Sciatic nerve (tissue), 2 donors: ENCODE measurements around the gene XRCC3. TPM values are rescaled to one million over a fixed set of nuclear protein-coding genes. Genes with fewer than 3 reads are reported as not detected.

Experiments
- ATAC-seq: fragments of 200-7000 bp; cut with Tn5 transposase; one replicate; pipeline ENCODE4 v1.9.1; 2020; ENCODE audit warnings: mild to moderate bottlenecking, moderate library complexity
- DNase-seq: peaks from one replicate; pipeline ENCODE4 v3.0.0-alpha.2; 2020; ENCODE audit warnings: low spot score
- intact Hi-C: fragments of 100-400 bp; cut with DNase I; formaldehyde crosslinking; loops from one replicate; pipeline ENCODE4 v1.14.2; 2022
- total RNA-seq: library from RNA; stranded (reverse); fragmentation: NEBNext Ultra II Directional; extraction: Animal tissue kit (Norgen Biotek cat#: 25700); gene quantifications from one replicate; pipeline ENCODE4 v1.2.1, GENCODE V29; 2021
- donor health status: DM: no; HTN: no; CAD: no.
- donor health status: DM: no; HTN: no; CAD: no.

The XRCC3 gene
- total RNA-seq, 1 donor from 2014 or later: 4.6 TPM

GRCh38 chr14:103712633-103713247 is 2.5 kb downstream of the XRCC3 start:
- intact Hi-C loops: no loop called here
- ATAC-seq (no peak), DNase-seq (no peak)

DNA sequence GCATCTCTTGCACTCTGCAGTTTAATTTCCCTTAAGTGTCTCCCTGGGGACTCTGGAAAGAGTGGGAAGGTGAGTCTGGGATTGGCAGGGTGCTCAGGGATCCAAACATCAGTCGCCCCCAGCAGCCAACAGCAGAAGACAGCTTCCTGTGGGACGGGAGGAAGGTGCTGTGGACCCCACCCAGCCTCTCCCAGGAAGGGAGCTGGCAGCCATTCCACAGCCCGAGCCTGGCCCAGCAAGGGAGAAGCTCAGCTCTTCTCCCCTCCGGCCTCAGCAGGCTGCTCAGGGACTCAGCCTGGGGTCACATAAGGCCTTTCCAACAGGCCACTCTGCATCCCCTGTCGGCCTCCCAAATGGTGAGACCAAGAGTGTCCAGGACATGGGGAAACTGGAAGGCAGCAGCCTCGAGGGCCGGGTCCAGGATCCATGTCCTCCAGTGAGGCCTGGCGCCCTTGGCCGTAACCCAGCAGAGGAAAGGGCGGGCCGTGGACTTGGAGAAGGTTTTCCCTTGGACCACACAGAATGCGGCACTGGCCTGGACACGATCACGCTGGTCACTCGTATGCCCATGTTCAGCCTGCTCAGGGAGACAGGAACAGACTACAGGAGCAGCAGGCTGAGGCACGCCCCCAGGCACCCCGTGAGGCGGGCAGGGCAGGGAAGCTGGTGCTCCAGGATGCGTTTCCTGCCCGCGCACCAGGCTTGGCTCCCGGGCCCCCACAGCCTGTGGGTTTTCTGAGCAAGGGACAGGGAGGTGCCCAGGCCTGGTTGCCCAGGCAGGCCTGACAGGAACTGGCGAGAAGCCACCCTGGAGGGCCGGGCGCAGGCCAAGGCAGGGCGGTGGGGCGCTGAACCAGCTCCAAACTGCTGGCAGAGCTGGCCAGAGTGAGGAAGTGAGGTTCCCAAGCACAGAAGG is 3.5 kb downstream of the XRCC3 start:
- no peak for ATAC-seq
- no peak for DNase-seq
- intact Hi-C loops: no loop called here

DNA sequence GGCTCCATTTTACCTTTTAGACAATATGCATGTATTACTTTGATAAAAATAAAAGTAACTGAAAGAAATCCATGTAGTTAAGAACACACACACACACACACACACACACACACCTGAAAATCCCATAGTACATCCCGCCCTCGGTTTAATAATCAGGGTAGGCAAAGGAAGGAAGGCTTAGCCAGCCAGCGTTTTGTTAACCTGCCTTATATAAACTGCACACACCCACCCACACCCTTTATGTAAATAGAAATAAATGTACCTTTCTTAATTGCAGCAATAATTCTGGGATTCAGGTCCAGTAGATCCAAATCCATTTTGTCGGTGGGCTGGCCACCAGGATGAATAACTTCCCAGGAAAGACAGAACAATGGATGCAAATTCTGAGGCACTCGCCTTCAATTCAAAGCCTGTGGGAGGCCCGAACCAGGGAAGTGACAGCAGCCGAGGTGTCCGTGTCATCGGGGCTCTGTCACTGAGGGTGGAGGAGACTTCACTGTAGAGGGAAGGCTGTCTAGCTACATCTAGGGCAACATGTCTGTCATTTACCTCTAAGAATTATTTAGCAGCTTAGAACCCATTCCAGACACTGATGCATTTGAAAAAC is 4.4 kb downstream of the XRCC3 start:
- ATAC-seq: no peak
- intact Hi-C loops: no loop called here

GRCh38 chr14:103709814-103710213 is 5.4 kb downstream of the XRCC3 start:
- ATAC-seq: no peak
- intact Hi-C loops: no loop called here
- DNase-seq: no peak

More for the DNA sequence above, 4.4 kb downstream of the XRCC3 start:
- no peak for DNase-seq

- no peak for ATAC-seq
- intact Hi-C loops: no loop called here
- DNase-seq: no peak
Observed at GRCh38 chr14:103708750-103709187, 6.5 kb downstream of the XRCC3 start.

GRCh38 chr14:103707329-103708263 is 7.7 kb downstream of the XRCC3 start:
- intact Hi-C loops: no loop called here
- DNase-seq (no peak), ATAC-seq (no peak)

GRCh38 chr14:103706551-103707328 is 8.5 kb downstream of the XRCC3 start:
- no peak for DNase-seq
- ATAC-seq: no peak
- intact Hi-C loops: no loop called here

- intact Hi-C loops: no loop called here
- ATAC-seq (peak; percentile 37), DNase-seq (no peak)
Observed at GRCh38 chr14:103705504-103706284, 9.6 kb downstream of the XRCC3 start.

DNA sequence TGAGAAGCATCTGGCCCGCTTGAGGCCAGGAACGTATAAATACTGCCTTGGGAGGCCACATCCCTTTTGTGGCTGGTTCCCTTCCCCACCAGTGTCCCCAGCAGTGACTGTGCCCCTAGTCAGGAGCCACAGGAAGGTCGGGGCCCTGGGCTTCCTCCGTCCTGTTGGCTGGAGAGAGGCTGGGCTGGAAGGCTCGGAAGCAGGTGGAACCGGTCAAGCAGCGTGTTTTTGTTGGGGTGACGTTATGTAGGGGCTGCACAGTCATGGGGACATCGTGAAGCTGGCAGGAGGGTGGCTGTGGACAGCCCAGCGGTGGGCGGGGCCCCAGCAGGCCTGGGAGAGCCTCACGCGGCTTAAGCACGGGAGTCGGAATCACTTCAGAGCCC is 10.1 kb downstream of the XRCC3 start:
- ATAC-seq (peak; percentile 68), DNase-seq (no peak)
- intact Hi-C loops: no loop called here

DNA sequence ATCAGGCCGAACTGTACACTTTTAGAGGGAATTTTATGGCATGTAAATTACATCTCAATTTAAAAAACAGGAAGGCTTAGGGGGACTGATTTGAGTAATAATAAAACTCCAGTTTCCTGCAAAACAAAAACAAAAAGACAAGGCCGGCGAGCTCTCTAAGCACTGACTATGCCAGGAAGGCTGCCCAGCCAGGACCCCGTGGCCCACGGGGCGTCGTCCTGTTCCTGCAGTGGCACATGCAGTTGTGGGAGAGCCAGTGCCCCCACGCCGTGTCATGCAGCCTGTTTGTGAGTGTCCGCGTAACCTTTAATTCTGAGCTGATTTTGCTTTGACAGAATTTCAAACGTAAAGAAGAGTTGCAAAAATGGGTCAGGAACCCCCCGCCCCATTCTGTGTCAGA is 10.5 kb downstream of the XRCC3 start:
- intact Hi-C loops: no loop called here
- ATAC-seq (no peak), DNase-seq (no peak)

DNA sequence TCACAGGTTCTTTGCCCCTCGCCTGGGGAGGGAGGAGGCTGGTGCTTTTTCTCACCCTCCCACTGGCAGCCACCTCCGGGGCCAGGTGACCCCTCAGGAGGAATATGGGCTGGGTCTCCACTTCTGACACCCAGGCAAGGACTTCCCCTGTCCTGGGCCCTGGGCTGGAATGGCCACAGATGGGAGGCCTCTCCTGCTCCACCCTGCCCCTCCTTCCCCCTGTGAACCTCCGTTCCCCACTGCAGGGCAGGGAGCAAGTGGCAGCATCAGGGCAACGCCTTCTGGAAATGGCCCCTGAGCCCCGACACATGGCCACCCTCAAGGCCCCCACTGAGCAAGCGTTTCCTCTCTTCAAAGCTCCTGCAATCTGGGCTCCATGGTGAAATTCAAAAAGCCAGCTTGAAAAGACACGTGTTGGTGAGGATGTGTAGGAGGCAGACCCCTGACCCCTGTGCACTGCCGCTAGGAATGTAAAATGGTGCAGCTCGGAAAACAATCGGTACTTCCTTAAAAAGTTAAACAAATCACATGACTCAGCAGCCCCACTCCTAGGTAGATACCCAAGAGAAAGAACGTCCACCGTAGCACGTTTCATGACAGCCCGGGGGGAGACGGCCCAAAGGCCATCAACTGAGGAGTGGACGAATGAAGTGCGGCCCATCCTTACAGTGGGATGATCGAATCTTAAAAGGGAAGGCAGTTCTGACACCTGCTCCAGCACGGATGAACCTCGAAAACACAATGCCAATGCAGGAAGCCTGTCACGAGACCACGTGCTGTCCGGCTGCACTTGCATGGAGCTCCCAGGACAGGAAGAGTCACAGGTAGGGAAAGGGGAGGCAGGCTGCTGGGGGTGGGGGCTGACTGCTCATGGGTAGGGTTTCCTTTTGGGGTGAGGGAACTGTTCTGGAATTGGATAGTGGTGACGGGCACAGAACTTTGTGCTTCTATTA is 11.5 kb downstream of the XRCC3 start:
- no peak for ATAC-seq
- intact Hi-C loops: no loop called here
- DNase-seq: no peak

DNA sequence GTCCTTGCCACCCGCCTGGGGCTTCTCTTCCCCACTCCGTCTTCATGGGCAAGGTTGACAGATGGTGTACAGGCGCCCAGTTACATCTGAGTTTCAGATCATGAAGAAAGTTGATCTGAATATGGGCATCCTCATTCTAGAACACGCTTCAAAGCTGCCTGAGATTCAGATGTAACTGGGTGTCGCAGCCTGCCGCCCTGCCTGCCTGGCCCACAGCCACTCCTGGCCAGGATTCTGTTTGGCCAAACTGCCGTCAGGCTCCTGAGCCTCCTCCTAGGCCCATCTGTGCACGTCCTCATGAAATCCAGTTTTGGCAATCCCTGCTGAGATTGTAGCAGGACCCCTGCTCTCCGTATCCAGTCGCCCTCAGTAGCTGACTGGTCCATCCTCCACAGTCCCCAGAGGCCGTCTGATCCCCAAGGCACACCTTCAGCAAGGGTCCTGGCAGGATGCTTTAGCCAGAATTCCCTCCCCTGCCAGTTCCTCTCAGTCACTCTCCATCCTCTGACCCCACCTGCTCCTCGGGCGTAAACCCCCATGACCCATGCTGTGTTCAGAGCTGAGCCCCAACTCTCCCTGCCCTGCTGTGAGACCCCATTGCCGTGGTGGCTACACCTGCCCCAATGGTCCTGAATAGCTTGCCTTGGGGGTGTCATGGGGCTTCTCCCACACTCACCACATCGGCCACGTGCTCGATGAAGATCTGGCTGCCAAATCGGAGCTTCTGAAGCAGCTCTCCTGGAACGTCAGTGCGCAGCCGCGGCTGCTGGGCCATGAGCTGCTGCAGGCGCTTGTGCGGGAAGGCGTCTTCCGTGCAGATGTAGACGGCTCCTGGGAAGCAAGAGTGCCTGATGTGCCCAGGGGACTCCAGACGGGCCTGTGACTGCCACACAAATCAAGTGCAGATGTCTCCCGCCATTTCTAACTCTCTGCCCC is 12.5 kb downstream of the XRCC3 start:
- intact Hi-C loops: no loop called here
- ATAC-seq (no peak), DNase-seq (no peak)

DNA sequence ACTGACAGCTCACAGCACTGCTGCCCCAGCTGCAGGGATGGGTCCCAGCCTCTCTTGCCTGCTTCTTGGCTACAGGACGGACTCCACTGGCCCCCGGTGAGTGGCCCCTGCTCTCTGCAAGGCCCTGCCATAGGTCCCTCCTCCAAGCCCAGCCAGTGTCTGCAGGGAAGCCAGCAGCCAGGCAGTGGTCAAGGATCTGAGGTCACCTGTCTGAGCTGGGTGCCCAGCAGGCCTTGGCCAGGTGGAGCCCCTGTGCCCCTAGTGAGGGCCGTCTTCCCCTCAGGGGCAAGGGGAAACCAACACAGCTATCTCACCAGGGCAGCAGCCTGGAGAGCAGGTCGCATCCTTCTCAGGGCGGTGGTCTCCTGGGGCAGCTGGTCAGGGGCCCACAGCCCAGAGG is 13.2 kb downstream of the XRCC3 start:
- intact Hi-C loops: no loop called here
- ATAC-seq (no peak), DNase-seq (no peak)

- DNase-seq (no peak), ATAC-seq (no peak)
- intact Hi-C loops: no loop called here
Observed at GRCh38 chr14:103700753-103701490, 14.3 kb downstream of the XRCC3 start.
